Gastrocnemius medialis (tissue), 4 donors: ENCODE data around the gene LIMCH1. TPM values are rescaled to one million over a fixed set of nuclear protein-coding genes. Genes with fewer than 3 reads are reported as not detected.
A peak's percentile ranks its signal among the peaks of the same experiment; 100 is the strongest.

ENCODE experiments used
- ATAC-seq, 2 donors: fragments of 150-250 bp; one replicate each; pipeline ENCODE4 v1.9.1; 2016
- DNase-seq, 2 donors: peaks; one replicate each; pipeline ENCODE4 v3.0.0-alpha.2; 2019
- H3K27ac ChIP-seq, 4 donors: fragments of 200-600 bp; sonication (generic); 1 replicate in 1 of 4; 2 replicates in 3 of 4; pipeline ENCODE4 v1.5.1; 2016 to 2018; ENCODE audit warnings: mild to moderate bottlenecking in 2 of 4, moderate library complexity in 1 of 4
- H3K27me3 ChIP-seq, 3 donors: fragments of 200-600 bp; sonication (generic) in 2 of 3; 1 replicate in 1 of 3; 2 replicates in 2 of 3; pipeline versions ENCODE4 v1.5.1 to v1.6.0; 2016 to 2019; ENCODE audit warnings: mild to moderate bottlenecking in 1 of 3, moderate library complexity in 1 of 3
- H3K36me3 ChIP-seq, 2 donors: fragments of 200-600 bp; sonication (generic) in 1 of 2; one replicate each; pipeline ENCODE4 v1.5.1; 2017 to 2018
- H3K4me1 ChIP-seq, 2 donors: fragments of 200-600 bp; sonication (generic) in 1 of 2; one replicate each; pipeline ENCODE4 v1.5.1; 2016 to 2017; ENCODE audit warnings: mild to moderate bottlenecking in 2 of 2
- H3K4me3 ChIP-seq, 4 donors: fragments of 200-600 bp; sonication (generic) in 3 of 4; 1 replicate in 1 of 4; 2 replicates in 3 of 4; pipeline ENCODE4 v1.5.1; 2016 to 2019; ENCODE audit warnings: mild to moderate bottlenecking in 2 of 4
- H3K9me3 ChIP-seq, 3 donors: fragments of 200-600 bp; sonication (generic) in 2 of 3; 1 replicate in 1 of 3; 2 replicates in 2 of 3; pipeline ENCODE4 v1.5.1; 2016 to 2019
- CTCF ChIP-seq, 5 experiments: fragments of 450-650 bp in 3 of 5; fragments of 200-600 bp in 2 of 5; sonication (generic) in 2 of 5; IDR thresholded peaks in 4 of 5; conservative IDR thresholded peaks in 1 of 5; 1 replicate in 4 of 5; 2 replicates in 1 of 5; pipeline ENCODE4 v1.5.1; 2016 to 2019; ENCODE audit warnings: antibody characterized with exemption in 5 of 5, mild to moderate bottlenecking in 3 of 5, moderate library complexity in 3 of 5
- POLR2A ChIP-seq, 2 donors: fragments of 450-650 bp; IDR thresholded peaks; one replicate each; pipeline ENCODE4 v1.6.1; 2017; ENCODE audit warnings: antibody characterized with exemption in 2 of 2, mild to moderate bottlenecking in 2 of 2, moderate library complexity in 2 of 2
- in situ Hi-C, 4 donors: fragments of 200-750 bp; cut with MboI; loops; one replicate each; pipeline versions ENCODE4 v1.15.0 to v1.8.0; 2017; ENCODE audit warnings: low sequenced_read_pairs in 4 of 4
- intact Hi-C: fragments of 100-400 bp; cut with DNase I; formaldehyde crosslinking; loops from one replicate; pipeline ENCODE4 v1.15.1; 2023; ENCODE audit warnings: low total_unique reads
- total RNA-seq, 4 donors: library from RNA; depleted of rRNA; stranded (reverse); fragments of >200 nt; gene quantifications; one replicate each; pipeline versions ENCODE4 v1.1.0 to v1.2.3, GENCODE V29; 2016

Gene LIMCH1
- total RNA-seq, 4 donors from 2014 or later = 36.2 to 71.4 (median 52.1) TPM

- H3K36me3 ChIP-seq = no peaks in the 10 kb centered on the region
- no peaks in the 10 kb centered on the region for H3K27me3 ChIP-seq
- H3K27ac ChIP-seq = peak overlapping the region; percentile 75 to 87 (median 82)
- peak overlapping the region in 1 of 4 donors; percentile 35 for H3K4me3 ChIP-seq
- DNase-seq (no peak), ATAC-seq (no peak)
- intact Hi-C loops (loop anchor here (1.0 to 5.0 kb wide), 2 partner anchors 34 to 656 kb away; no protein-coding TSS in a partner anchor), in situ Hi-C loops (no loop called here)
- TF ChIP-seq CTCF (IDR thresholded peaks at IDR 0.05 in 4 of 5, conservative IDR thresholded peaks at IDR 0.05 in 1 of 5) (no peak), POLR2A (IDR thresholded peaks at IDR 0.05) (no peak)
- H3K9me3 ChIP-seq = no peaks in the 10 kb centered on the region
- peaks cover 63 to 77% of the 10 kb centered on the region in 2 donors for H3K4me1 ChIP-seq
These were observed 35.6 kb downstream of the LIMCH1 start for GRCh38 chr4:41573502-41574001.

- peak overlapping the region; percentile 41 to 78 (median 58) for H3K27ac ChIP-seq
- peaks cover 61 to 75% of the 10 kb centered on the region in 2 donors for H3K4me1 ChIP-seq
- TF ChIP-seq POLR2A (IDR thresholded peaks at IDR 0.05) (no peak), CTCF (IDR thresholded peaks at IDR 0.05 in 4 of 5, conservative IDR thresholded peaks at IDR 0.05 in 1 of 5) (no peak)
- H3K4me3 ChIP-seq = no peak overlapping the region
- no peaks in the 10 kb centered on the region for H3K9me3 ChIP-seq
- ATAC-seq (peak; percentile 53 to 57), DNase-seq (no peak)
- no peaks in the 10 kb centered on the region for H3K27me3 ChIP-seq
- intact Hi-C loops = no loop called here
- H3K36me3 ChIP-seq = no peaks in the 10 kb centered on the region
- in situ Hi-C loops = no loop called here
These were observed 37.2 kb downstream of the LIMCH1 start for GRCh38 chr4:41575207-41575606.

- Histone ChIP-seq H3K4me3 (no peak overlapping the region), H3K27me3 (no peaks in the 10 kb centered on the region), H3K36me3 (no peaks in the 10 kb centered on the region), H3K27ac (peak overlapping the region; percentile 41 to 78 (median 58)), H3K9me3 (no peaks in the 10 kb centered on the region), H3K4me1 (peaks cover 56 to 74% of the 10 kb centered on the region in 2 donors)
- in situ Hi-C loops (no loop called here), intact Hi-C loops (no loop called here)
- peak in 2 of 5 experiments; percentile 5 to 26 for TF ChIP-seq CTCF (IDR thresholded peaks at IDR 0.05 in 4 of 5, conservative IDR thresholded peaks at IDR 0.05 in 1 of 5)
- TF ChIP-seq POLR2A (IDR thresholded peaks at IDR 0.05) = no peak
- no peak for DNase-seq
- ATAC-seq = no peak
These were observed 37.7 kb downstream of the LIMCH1 start for GRCh38 chr4:41575665-41576064.

- intact Hi-C loops = no loop called here
- ATAC-seq = peak; percentile 60 to 82
- Histone ChIP-seq H3K4me3 (no peak overlapping the region), H3K27me3 (no peaks in the 10 kb centered on the region), H3K9me3 (no peaks in the 10 kb centered on the region), H3K36me3 (no peaks in the 10 kb centered on the region), H3K4me1 (peaks cover 35 to 54% of the 10 kb centered on the region in 2 donors), H3K27ac (peak overlapping the region; percentile 65 to 78 (median 66))
- in situ Hi-C loops = no loop called here
- TF ChIP-seq CTCF (IDR thresholded peaks at IDR 0.05 in 4 of 5, conservative IDR thresholded peaks at IDR 0.05 in 1 of 5) (no peak), POLR2A (IDR thresholded peaks at IDR 0.05) (no peak)
- DNase-seq = no peak
These were observed 41.1 kb downstream of the LIMCH1 start for GRCh38 chr4:41579043-41579442.

GRCh38 chr4:41579526-41579925 lies 41.6 kb downstream of the LIMCH1 start:
- Histone ChIP-seq H3K27me3 (no peaks in the 10 kb centered on the region), H3K4me3 (no peak overlapping the region), H3K4me1 (peaks cover 35 to 51% of the 10 kb centered on the region in 2 donors), H3K9me3 (no peaks in the 10 kb centered on the region), H3K36me3 (no peaks in the 10 kb centered on the region), H3K27ac (peak overlapping the region; percentile 65 to 78 (median 66))
- in situ Hi-C loops = no loop called here
- peak; percentile 13 to 38 for ATAC-seq
- no peak for DNase-seq
- intact Hi-C loops = no loop called here
- TF ChIP-seq CTCF (IDR thresholded peaks at IDR 0.05 in 4 of 5, conservative IDR thresholded peaks at IDR 0.05 in 1 of 5) (no peak), POLR2A (IDR thresholded peaks at IDR 0.05) (no peak)
